Activated CD4-positive, alpha-beta T cell treated with anti-CD3 and anti-CD28 coated beads, Interleukin-2, Interleukin-4, amounts not matched to agents 100 ng/mL and 50 ng/mL, durations not matched to agents 16 hours and 8 hours (primary cell): ENCODE data around the gene MEIOC.
"Not testable (repeated sequence)": the region's sequence is repeated elsewhere in the genome, so short reads cannot be mapped to it uniquely, and the experiment has no call there.

Experiments
- DNase-seq: peaks from one replicate; pipeline ENCODE4 v3.0.0-alpha.2; 2020; ENCODE audit warnings: low spot score

The MEIOC gene

DNA sequence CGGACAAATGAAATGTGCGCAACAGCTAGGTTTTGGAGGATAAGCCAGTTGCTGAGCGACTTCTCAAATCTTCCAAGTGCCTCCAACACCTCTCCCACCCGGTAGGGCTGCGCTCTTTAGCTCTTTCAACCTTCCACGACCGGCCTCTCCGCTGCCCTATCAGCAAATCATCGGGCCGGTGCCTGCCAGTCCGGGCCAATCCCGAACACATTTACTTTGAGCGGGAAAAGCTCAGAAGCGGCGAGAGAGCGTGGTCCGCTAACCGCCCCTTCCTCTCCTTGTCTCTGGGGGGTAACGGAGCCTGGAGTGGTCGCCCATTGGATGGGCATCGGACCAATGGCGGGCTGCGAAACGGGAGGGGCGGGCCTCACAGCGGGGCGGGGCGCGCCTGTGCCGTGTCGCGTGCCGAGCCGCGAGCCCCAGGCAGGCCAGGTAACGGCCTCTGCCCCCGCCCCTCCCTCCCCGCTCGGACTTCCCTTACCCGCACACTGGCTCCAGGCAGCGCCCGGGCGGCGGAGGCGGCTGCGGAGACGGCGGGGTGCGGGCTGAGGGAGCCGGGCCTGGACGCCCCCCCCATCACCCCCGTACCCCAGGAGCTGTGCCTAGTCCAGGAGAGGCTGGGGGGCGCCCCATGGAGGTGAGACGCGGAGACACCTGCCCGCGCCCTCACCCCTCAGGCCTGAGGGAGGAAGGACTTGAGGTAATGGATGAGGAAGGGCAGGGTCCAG is at the start of gene MEIOC:
TSS of gene MEIOC (plus strand) at position 486 of the 728 bp plus-strand sequence. CDS start at position 632, 146 bp downstream.
- peak; percentile 31 for DNase-seq

DNA sequence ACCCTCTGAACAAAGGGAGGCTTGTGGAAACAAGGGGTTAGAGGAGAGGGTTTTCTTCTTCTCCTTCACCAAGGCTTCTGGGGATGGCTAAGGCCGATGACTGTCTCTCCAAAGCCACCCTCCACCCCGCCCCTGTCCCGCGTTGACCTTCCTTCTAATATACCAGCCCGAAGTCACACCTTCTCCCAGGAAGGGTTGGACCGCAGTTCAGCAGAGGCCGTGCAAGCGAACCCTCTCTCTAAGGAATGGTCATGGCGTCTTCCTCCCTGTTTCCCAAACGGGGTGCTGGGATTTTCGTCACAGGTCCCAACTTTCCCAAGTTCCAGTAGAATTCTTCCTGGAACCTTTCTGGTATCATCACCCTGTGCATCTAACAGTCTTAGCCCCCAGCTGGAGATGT is 49.6 kb upstream of the MEIOC start:
- DNase-seq, result no peak

DNA sequence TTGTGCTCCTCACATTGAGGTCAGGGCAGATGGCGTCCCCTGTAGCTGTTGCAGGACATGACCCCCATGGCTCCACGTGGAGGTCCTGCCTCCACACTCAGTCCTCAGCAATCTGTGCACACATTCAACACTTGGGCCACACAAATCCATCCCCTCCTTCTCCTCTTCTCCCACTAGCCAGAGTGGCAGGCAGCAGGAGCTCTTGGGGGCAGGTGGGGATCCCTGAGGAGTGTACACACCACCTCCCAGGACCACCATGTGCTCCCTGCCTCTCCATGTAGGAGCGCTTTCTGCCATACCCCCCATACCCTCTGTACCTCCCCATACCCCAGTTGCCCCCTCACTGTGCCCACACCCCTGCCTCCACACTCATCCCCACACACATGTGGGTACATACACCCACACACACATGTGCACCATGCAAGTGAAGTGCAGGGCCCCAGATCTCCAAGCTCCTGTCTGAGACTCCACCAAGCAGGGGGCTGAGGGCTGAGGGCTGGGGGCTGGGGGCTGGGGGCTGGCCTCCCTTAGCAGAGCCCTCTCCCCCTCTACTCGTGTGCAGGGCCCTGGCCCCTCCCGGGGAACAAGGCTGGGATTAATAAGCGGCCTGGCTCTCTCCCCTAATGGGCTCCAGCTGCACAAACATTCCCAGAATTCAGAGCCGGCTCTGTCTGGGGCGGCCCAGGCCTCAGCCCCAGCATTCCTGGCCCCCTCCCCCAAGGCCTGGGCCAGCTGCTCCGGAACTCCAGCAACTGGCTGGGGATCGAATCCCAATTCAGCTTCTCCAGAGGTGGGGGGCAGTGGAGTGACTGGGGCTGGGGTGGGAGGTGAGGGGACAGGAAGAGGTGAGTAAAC is 48.2 kb upstream of the MEIOC start:
- DNase-seq, result no peak

DNA sequence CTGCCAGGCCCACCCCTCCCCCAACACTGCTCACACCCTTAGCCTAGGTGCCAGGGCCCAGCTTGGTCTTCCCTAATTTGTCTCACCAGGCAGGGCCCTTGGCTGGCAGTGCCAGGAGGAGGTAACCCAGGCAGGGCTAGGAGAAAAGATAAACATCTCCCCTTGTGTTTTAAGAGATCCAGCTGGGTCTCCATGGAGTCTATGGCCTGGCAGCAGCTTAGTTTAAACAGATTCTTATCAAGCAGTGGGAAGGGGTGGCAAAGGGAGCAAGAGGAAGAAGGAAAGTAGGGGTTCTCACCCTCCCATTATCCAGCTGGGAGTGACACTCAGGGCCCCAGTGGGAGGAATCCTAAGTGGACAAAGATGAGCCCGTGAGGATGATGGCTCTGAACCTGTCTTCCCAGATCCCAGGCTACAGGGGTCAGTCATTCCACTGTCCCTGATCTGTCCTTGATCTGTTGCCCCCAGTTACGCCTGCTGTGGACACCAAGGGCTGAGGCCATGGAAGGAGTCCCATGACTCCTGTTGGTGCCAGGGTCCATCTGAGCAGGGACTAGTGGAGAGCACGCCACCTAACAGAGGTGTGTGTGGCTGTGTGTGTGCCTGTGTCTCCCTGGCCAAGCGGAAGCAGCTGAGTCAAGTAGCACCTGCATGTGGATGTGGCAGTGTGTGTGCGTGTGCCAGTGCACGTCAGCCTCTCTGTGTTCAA is 47.4 kb upstream of the MEIOC start:
- DNase-seq, result no peak

DNA sequence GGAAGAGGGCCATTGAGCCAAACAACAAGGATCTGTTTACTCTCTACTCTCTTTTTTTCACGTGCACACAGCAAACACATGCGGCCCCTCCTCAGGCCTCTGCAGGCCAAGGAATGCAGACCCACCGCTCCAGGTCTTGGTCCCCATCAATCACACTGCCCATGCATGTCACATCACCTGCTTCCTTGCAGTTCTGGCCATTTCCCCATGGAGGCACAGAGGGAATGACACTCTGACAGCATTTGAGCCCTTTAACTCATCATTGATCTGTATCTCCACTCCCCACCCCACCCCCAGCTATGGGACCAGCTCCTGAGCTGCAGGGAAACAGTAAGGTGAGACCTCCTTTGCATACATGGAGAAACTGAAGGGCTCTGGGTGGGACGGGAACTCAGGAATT is 45.9 kb upstream of the MEIOC start:
- DNase-seq, result no peak

DNA sequence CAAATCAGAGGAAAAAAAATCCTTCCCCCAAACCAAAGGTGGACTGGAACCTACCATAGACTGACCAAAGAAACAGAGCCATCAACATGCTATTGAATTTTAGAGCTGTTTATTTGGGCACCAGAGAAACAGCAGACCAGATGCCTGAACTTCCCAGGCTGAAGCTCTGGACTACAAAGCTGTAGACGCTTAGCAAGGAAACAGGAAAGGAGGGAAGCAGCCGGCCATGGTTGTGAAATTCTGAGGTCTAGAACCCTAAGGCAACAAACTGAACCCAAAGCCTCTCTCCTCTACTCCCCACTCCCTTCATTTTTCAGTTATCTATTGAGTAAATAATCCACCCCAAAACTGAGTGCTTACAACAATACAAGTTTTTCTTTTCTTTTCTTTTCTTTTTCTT is 45.4 kb upstream of the MEIOC start:
- DNase-seq, result no peak

DNA sequence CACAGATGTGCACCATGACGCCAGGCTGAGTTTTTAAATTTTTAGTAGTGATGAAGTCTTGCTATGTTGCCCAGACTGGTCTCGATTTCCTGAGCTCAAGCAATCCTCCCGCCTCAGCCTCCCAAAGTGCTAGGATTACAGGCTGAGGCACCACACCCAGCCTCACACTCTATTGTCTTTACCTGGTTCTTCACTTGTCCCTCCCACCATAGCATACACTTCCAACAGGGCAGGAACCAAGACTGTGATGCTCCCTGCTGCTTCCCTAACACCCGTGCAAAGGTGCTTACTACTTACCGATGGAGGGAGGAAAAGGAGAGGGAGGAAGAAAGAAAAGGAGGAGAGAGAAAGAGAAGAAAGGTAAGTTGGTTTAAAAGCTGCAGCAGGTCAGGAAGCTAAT is 41.4 kb upstream of the MEIOC start:
- DNase-seq, result no peak

DNA sequence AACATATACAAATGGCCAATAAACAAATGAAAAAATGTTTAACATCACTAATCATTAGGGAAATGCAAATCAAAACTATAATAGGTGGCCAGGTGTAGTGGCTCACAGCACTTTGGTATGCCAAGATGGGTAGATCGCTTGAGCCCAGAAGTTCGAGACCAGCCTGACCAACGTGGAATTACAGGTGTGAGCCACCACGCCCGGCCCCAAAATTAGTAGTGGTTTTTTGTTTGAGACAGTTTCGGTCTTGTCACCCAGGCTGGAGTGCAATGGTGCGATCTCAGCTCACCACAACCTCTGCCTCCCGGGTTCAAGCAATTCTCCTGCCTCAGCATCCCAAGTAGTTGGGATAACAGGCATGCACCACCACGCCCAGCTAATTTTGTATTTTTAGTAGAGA is 37.6 kb upstream of the MEIOC start:
- DNase-seq, result not testable (repeated sequence)

DNA sequence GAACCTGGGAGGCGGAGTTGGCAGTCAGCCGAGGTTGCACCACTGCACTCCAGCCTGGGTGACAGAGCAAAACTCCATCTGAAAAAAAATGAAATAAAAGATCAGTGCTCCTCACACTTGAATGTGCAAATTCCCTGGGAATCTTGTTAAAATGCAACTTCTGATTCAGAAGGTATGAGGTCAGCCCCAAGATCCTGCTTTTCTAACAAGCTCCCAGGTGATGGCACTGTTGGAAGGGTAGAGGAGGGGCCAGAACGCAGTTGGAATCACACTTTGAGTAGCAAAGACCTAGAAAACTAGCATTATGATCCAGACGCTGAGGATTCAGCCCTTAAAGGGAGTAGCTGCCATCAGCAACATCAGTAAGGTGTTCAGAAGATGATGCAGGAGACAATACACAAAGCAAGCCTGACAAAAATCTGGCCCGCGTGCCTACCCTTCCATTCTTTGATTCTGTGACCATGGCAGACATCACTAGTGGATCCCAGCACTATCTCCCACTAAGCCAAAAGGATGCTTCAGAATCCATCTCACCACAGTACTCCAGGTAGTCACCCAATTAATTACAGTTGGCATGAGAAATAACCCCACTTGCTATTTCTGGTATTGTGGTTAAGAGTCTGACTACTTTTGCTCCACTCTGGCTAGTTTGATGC is 33.1 kb upstream of the MEIOC start:
- DNase-seq, result no peak

DNA sequence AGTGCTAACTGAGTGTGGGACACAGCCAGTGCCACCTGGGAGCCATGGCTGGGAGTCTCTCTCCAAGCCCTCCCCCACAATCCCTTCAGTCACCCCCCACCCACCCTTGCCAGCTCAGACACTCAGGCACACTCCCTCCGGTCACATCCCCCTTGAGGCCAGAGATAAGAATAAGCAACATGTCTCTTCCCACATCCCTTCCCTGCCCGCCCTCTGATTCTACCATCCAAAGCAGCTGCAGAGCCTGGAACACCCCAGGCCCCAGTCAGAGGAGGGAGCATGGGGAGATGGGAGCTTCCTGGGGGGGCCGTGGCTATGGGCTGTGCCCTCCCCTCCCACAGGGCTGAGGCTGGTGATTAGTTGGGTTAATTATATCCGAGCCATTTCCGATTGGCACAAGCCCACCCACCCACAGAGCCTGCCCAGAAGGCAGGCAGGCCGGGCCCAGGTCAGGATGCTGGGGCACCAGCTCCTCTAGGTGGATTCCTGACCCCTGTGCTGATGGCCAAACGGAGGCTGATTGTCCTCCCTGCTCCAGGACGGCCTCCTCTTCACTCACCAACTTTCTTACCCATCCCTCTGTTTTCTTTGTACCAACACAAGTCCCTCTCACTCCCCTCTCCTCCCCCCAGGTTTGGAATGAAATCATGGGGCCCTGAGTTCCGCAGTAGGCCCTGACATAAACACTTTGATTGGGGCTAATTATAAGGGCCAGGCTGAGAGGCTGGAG is 28.6 kb upstream of the MEIOC start:
- no peak for DNase-seq

DNA sequence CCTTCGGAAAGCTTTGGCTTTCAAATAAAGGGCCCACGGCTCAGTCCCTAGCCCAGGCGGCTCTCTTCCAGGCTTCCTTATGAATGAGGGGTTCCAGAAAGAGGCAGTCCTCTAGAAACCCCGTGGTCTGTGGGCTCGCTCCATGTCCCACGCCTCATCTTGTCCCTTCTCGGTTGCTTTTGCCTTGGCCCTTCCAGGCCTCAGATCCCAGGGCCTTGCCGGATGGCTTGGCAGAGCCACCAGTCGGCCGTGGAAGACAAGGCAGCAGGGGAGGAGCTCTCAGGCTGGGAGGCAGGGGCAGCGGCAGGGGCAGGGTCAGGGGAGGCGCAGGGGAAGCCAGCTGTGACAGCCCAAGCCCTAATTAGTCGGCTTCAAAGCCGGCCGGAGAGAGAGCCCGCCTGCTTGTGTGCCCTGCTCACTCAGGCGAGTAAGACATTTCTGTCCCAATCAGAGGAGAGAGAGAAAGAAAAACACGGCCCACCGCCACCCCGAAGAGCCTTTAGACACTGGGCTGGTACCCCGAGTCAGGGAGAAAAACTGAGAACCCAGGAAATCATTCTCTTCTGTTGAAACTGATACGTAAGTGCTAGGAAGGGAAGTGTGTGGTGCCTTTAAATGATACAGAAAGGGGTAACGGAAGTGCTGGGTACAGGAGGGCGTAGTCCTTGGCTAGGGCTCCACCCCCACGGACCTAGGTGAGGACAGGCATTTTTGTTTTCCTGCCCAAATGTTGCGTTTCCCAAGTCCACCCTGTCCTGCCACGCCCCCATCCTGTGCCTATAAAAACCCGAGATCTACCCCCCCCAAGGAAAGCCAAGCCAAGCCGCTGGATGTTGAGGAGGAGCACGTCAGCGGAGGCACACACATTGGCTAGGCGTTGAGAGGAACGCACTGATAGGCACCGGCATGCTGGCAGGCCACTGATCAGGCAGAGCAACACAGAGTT is 27.8 kb upstream of the MEIOC start:
- no peak for DNase-seq

DNA sequence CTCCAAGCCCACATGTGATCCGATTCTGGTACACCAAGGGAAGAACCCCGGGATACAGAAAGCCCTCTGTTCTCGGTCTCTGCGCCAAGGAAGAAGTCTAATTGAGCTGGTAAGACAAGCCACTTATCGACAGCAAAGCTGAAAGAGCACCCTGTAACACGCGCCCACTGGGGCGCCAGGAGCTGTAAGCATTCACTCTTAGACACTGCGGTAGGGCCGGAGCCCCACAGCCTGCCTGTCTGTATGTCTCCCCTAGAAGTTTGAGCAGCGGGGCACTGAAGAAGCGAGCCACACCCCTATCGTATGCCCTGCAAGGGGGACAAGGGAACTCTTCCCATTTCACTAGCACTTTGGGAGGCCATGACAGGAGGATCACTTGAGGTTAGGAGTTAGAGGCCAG is 27.0 kb upstream of the MEIOC start:
- DNase-seq, result no peak

DNA sequence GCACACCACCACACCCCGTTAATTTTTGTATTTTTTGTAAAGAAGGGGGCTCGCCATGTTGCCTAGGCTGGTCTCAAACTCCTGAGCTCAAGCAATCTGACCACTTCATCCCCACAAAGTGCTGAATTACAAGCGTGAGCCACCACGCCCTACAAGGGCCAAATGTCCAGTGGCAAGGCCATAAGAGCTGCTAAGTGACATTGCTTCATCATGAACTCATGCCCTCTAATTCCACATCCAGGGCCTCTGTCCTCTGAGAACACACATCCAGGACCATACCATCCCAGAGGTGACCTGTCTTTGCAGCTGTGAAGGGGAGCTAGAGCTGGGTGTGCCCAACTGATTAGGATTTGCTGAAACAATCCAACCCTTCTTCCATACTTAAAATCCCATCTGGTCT is 25.6 kb upstream of the MEIOC start:
- no peak for DNase-seq

DNA sequence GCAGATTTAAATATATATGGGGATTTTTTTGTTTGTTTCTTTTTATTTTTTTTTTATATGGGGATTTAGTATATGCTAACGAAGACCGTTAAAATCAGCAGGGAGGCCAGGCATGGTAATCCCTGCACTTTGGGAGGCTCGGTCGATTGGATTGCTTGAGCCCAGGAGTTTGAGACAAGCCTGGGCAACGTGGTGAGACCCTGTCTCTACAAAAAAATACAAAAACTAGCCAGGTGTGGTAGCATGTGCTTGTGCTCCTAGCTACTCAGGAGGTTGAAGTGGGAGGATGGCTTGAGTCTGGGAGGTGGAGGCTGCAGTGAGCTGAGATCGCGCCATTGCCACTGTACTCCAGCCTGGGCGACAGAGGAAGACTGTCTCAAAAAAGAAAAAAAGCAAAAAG is 22.3 kb upstream of the MEIOC start:
- no peak for DNase-seq

DNA sequence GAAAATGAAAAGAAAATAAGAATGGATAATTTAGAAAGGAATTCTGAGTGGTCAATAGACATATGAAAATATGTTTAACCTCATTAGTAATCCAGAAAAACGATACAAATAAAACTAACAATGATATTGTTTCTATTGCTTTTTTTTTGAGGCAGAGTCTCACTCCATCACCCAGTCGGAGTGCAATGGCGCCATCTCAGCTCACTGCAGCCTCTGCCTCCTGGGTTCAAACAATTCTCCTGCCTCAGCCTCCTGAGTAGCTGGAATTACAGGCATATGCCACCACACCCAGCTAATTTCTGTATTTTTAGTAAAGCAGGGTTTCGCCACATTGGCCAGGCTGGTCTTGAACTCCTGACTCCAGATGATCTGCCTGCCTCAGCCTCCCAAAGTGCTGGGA is 21.9 kb upstream of the MEIOC start:
- not testable (repeated sequence) for DNase-seq

DNA sequence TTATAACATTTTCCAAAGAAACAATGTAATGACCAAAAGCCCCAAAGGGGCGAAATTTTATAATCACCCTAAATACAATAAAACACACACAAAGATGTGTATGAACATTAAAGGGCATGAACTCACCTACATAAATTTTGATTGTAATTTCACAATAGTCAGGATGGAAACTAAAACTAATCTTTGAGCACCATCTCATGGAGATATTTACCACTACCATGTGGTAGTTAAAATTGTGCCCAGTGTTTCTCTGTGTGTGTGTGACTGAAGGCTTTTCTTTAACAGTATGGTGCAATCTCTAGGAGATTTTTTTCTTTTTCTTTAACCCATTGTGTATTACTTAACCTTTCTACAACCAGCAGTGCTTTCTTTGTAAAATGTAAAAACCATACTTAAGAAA is 19.7 kb upstream of the MEIOC start:
- no peak for DNase-seq

DNA sequence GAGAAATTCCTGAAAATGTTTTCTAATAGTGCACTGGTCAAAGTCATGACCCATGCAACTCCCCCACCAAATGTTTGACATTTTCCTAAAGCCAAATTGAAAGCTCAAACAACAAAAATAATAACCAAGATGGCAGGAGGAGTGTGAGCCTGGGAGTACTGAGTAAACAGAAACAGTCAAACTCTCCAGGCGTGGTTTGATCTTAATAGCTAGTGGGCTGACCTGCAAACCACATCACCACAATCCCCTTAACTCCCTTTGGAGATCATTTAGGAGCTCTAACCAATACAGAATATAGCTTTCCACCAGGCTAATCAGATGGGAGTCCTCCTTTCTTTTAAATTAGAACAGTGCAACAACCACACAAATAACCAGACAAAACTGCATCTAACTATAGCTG is 19.2 kb upstream of the MEIOC start:
- DNase-seq, result no peak

DNA sequence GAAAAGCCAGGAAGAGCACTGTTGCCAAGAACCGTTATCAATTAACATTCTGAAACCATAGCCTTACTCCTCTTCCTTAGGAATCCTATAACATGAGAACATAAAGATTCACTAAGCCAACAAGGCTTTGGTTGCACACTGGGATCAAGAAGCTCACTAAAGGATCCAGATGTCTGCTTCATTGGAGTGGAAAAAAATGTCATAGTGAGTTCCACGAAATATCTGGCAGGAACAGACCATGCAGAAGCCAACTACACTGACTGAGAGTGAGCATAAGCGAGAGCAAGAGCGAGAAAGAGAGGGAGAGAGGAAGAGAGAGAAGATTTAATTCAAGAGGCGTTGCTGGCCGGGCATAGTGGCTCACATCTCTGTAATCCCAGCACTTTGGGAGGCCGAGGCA is 13.4 kb upstream of the MEIOC start:
- no peak for DNase-seq

DNA sequence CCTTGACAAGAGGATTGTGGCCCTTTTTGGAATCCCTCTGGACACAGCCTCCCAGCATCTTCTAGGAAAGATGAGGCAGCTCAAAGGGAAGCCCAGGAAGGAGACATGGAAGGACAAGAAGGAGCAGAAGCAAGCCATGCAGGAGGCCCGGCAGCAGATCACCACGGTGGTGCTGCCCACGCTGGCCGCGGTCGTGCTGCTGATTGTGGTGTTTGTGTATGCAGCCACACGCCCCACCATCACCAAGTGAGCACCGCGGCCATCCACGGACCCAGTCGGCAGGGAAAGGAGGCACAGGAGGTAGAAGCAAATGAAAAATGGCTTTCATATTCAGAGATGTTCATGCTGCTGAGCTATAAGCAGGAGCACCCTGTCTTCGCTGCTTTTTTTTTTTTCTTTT is 10.9 kb upstream of the MEIOC start:
- no peak for DNase-seq

DNA sequence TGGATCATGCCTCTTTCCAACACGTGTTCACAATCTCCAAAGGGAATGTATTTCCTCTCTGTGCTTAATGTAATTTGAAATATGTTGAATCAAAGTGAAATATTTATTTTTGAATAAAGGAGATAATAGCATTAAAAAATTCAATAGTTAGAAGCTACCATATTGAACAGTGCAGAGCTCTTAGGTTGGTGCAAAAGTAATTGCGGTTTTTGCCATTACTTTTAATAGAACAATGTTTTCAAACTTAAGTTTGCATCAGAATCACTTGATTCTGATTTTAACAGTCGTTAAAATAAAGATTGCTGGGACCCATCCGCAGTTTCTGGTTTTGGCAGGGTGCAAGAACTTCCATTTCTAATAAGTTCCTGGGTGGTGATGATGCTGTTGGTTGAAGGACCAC is 10.0 kb upstream of the MEIOC start:
- no peak for DNase-seq

DNA sequence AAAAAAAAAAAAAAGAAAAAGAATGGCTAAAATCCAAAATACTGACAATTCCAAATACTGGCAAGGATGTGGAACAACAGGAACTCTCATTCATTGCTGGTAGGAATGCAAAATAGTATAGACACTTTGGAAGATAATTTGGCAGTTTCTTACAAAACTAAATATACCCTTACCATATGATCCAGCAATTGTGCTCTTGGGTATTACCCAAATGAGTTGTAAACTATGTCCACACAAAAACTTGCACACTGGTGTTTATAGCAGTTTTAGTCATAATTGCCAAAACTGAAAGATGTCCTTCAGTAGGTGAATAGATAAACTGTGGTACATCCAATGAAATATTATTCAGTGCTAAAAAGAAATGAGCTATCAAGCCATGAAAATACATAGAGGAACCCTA is 8.5 kb upstream of the MEIOC start:
- no peak for DNase-seq
